OCI-LY7 (cell line): ENCODE results near the gene ERP29.

Source experiments
- CTCF ChIP-seq: fragments of 200-600 bp; sonication (generic); conservative IDR thresholded peaks from 2 replicates; pipeline ENCODE4 v1.5.1; 2014; ENCODE audit warnings: mild to moderate bottlenecking, antibody characterized with exemption, low read length, moderate library complexity, mixed read lengths
- EZH2phosphoT487 ChIP-seq: fragments of 200-600 bp; sonication (generic); IDR thresholded peaks from 2 replicates; pipeline ENCODE4 v1.6.1; 2018; ENCODE audit warnings: low read depth, borderline replicate concordance, mild to moderate bottlenecking, mixed run types, antibody characterized with exemption, low read length, moderate library complexity, mixed read lengths

GRCh38 chr12:112004041-112004440, 9.2 kb upstream of the ERP29 start:
- TF ChIP-seq CTCF (no peak), EZH2phosphoT487 (no peak)
